Raji (cell line): ENCODE measurements around the gene FAM171A2.

Experiments used
- POLR2A ChIP-seq: IDR thresholded peaks from 2 replicates; pipeline ENCODE4 v1.6.1; 2011; ENCODE audit warnings: low read depth, low read length, control low read depth; ENCODE audit not compliant: insufficient read depth

Gene FAM171A2

DNA sequence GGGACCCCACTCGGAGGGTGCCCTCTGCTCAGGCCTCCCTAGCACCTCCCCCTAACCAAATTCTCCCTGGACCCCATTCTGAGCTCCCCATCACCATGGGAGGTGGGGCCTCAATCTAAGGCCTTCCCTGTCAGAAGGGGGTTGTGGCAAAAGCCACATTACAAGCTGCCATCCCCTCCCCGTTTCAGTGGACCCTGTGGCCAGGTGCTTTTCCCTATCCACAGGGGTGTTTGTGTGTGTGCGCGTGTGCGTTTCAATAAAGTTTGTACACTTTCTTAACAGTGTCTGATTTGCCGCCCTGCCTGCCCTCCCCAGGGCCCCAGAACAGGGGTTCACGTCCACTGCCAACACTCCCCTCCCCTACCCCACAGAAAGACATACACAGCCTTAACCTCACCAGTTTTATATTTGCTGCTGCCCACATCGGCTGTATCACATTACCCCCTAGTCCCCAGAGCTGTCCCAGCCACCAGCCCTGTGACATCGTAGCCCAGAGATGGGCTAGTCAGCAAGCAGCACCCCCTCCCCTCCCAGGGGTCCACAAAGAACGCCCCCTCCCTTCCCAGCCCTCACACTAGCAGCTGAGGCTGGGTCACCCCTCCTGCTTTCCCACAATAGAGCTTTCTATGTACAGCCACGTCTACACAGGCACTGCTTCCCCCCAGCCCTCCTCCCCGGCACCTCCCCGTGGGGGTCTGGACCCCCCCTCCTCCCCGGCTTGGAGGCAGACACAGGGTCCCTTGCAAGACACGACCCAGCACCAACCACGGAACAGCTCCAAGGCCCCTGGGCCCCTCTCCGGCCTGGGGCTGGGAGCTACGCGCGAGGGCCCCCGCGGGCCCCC lies 10.6 kb downstream of the FAM171A2 start:
- no peak for TF ChIP-seq POLR2A

DNA sequence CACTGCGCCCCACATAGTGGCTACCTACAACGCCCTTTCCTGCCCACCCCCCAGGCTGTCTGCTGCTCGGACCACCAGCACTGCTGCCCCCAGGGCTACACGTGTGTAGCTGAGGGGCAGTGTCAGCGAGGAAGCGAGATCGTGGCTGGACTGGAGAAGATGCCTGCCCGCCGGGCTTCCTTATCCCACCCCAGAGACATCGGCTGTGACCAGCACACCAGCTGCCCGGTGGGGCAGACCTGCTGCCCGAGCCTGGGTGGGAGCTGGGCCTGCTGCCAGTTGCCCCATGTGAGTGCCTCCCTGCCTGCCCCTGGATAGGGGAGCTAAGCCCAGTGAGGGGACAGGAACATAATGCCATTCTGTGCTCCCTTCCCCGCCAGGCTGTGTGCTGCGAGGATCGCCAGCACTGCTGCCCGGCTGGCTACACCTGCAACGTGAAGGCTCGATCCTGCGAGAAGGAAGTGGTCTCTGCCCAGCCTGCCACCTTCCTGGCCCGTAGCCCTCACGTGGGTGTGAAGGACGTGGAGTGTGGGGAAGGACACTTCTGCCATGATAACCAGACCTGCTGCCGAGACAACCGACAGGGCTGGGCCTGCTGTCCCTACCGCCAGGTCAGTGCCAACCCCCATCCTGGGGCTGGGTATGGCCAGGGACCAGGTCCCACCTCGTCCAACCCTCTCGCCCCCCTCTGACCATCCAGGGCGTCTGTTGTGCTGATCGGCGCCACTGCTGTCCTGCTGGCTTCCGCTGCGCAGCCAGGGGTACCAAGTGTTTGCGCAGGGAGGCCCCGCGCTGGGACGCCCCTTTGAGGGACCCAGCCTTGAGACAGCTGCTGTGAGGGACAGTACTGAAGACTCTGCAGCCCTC lies 11.5 kb downstream of the FAM171A2 start:
- TF ChIP-seq POLR2A: no peak

DNA sequence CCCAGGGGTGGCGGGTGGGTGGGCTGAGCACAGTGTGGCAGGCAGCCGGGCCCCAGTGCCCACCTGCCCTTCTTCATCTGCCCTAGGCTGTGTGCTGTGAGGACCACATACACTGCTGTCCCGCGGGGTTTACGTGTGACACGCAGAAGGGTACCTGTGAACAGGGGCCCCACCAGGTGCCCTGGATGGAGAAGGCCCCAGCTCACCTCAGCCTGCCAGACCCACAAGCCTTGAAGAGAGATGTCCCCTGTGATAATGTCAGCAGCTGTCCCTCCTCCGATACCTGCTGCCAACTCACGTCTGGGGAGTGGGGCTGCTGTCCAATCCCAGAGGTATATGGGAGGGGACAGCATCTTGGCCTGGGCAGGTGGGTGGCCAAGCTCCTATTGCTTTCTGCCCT lies 12.2 kb downstream of the FAM171A2 start:
- TF ChIP-seq POLR2A: no peak

DNA sequence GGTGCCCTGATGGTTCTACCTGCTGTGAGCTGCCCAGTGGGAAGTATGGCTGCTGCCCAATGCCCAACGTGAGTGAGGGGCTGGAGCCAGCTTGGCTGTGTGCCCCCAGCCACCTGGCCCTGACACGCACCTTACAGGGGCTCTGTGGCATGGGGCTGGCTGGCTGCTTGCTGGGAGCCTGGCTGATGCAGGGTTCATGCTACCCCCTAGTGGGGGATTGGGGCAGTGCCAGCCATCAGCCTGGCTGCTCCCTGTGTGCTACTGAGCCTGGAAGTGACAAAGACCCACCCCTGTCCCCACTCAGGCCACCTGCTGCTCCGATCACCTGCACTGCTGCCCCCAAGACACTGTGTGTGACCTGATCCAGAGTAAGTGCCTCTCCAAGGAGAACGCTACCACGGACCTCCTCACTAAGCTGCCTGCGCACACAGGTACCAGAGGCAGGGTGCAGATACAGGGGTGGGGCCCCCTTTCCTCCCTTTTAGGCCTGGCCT lies 12.9 kb downstream of the FAM171A2 start:
- 0 out of 2 replicates have a peak, but pooled peaks have one; percentile 20 for TF ChIP-seq POLR2A

DNA sequence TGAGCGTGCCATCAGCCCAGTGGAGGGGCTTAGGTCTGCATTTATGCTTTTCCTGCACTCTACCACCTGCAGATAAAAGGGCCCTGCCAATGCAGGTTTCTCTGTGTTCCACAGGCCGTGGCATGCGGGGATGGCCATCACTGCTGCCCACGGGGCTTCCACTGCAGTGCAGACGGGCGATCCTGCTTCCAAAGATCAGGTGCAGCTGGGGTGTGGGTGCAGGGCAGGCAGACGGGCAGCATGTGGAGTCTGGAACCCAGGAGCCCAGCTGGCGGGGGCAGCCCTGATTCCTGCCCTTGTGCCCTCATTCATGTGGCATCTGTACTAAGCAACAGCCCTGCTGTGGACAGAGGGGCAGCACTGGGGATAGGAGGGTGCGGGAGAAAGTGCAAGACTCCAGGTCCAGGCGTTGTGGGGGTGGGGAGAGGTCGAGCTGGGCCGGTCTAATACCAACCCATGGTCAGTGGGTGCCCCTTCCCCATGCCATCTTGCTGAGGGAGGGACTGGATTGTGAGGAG lies 14.0 kb downstream of the FAM171A2 start:
- TF ChIP-seq POLR2A: no peak

DNA sequence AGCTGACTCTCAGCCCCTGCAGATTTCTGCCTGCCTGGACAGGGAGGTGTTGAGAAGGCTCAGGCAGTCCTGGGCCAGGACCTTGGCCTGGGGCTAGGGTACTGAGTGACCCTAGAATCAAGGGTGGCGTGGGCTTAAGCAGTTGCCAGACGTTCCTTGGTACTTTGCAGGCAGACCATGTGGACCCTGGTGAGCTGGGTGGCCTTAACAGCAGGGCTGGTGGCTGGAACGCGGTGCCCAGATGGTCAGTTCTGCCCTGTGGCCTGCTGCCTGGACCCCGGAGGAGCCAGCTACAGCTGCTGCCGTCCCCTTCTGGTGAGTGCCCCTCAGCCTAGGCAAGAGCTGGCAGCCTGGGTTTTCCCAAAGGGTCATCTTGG lies 14.7 kb downstream of the FAM171A2 start:
- no peak for TF ChIP-seq POLR2A

DNA sequence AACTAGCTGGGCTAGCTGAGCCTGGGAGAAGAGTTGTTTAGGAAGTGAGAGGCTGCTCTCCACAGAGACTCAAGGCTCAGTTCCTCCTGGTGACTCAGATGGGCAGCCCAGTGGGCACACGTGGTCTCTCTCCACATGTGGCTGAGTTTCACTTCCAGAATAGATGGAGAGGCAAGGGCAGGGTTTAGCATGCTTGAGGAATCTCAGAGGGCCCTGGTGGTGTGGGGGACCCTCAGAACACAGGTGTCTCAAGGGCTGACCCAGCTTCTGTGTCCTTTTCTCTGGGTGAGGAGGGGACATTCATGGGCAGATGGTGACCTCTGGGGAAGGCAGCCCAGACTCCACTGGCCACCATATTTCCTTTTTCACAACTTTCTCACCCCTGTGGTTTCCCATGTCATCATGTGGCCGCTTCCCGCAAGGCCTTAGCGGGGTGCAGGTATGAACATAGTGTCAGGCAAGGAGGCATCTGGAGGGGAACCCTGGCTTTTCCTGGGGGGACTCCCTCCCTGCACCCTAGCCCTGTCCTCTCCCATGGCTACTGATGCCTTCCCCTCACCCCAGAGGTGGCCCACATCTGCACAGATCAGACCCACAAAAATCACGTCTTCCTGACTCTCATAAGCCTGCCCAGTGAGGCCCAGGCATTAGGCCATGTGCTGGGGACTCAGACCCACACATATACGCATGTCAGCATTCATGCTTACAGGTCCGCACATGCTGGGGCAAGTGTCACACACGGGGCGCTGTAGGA lies 15.2 kb downstream of the FAM171A2 start:
- TF ChIP-seq POLR2A: peak; percentile 30

DNA sequence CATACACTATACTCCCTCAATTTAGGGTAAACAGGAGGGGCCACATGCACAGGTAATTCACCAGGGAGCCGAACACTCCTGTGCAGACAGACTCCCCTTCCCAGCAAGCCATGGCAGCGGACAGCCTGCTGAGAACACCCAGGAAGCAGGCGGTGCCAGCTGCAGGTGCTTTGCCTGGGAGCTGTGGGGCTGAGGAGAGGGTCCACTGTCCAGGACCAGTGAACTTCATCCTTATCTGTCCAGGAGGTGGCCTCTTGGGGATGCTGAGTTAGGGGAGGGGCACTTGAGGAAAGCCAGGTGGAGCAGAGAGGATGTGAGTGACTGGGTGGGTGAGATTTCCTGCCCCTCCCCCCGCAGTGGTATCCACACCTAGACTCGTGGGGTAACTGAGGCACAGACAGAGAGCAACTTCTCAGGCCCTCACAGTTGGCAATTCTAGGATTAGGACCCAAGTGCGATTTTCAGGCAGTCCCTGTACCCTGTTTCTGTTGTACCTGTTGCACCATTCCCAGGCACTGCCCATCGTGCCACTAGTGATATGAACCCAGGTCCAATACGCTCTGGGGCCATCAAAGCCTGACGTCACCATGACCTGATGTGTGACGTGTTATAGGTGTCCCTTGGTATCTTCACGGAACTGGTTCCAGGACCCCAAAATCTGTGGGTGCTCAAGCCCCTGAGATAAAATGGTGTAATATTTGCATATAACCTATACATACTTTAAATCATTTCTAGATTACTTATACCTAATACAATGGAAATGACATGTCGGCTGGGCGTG lies 17.4 kb downstream of the FAM171A2 start:
- no peak; the same call in 1 of the 2 replicates for TF ChIP-seq POLR2A

DNA sequence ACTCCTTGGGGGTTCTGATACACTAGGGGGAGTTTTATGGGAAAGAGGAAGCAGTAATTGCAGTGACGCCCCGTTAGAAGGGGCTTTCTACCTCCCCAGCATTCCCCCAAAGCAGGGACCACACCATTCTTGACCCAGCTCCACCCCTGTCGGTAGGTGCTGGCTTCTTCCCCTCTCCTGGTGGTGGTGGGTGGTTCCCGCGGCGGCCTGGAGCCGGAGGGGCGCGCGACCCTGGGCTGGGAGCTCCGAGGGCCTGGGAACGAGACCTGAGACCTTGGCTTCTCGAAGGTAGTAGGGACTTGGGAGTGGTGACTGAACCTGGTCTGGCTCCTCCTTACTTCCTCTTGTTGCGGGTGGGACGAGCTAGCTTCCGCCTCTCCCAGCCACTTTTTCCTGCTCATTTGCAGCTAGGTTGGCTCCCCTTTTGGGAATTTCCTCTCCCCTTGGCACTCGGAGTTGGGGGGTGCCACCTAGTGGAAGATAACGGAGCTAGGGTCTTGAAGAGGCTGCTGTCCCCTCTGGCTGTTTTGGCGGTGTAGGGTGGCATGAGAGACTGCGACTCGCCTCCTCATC lies 18.1 kb downstream of the FAM171A2 start:
- TF ChIP-seq POLR2A: no peak

DNA sequence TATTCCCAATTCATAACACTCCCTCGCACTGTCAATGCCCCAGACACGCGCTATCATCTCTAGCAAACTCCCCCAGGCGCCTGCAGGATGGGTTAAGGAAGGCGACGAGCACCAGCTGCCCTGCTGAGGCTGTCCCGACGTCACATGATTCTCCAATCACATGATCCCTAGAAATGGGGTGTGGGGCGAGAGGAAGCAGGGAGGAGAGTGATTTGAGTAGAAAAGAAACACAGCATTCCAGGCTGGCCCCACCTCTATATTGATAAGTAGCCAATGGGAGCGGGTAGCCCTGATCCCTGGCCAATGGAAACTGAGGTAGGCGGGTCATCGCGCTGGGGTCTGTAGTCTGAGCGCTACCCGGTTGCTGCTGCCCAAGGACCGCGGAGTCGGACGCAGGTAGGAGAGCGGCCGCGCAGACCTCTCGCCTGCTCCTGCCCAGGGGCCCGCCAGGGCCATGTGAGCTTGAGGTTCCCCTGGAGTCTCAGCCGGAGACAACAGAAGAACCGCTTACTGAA lies 18.7 kb downstream of the FAM171A2 start, which contains the start of gene GRN:
Gene GRN, plus strand, starts transcription at position 364 of the 515 bp plus-strand sequence. CDS start 3,863 bp downstream, outside the sequence.
- peak; percentile 95 for TF ChIP-seq POLR2A

DNA sequence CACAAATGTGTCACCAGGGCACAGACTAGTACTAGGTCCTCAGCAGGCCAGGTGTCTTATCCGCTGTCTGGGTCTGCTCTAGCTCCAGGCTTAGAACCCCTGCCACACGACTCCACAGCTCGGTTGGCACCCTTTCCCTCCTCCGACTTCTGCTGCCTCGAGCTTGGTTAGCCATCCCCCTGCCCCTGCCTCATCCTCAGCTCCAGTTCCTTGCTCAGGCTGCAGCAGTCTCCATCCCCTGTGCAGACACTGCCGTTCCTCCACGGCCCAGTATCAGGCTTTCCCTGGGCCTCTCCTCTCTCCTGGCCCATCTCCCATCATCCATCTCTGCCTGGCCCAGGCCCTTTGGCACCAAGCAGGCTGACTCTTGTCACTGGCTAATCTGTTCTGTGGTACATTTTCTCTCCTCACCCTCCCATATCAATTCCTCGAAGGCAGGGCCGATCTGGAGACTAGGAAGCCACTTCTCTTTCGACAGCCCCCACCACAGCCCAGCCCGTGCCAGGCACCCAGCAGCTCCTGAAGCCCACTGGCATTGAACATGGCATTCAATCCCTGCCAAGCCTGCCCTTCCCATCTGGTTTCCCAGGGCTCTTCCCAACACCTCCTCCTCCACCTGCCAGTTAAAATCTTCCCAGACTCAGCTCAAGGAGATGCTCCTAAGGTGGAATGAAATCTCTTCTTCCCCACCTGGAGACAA lies 20.0 kb downstream of the FAM171A2 start:
- TF ChIP-seq POLR2A: no peak

DNA sequence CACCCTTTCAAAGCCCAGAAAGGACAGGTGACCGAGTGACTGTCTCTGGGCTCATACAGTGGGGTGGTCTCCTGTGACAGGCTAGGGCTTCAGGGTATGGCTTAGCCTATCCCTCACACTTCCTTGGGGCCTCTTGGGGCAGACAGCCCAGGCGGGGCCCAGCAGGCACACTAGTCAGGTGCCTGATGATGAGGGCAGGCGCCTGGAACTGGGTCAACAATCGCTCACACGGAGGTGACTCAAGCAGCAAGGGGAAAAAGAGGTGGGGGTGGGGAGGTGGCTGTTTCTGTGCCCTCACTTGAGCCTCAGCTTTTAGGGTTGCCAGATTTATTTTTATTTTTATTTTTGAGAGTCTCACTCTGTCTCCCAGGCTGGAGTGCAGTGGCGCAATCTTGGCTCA lies 25.0 kb downstream of the FAM171A2 start:
- TF ChIP-seq POLR2A: no peak

DNA sequence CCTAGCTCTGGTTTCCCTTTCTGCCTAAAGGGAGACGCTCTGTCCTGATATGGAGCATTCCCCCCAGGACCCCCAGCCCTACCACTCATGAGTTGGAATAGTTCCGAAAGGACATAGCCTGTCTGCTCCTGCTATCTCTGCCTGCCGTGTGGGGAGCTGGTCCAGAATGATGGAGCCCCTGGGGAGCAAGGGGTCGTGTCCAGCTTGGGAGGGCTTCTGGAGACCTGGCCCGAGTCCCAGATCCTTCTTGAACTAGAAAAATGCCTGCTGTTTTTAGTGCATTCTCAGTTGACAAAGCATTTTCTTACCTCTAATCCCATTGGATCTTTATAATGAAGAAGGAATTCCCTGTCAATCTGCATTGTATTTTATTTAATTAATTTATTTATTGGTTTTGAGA lies 27.7 kb downstream of the FAM171A2 start:
- no peak for TF ChIP-seq POLR2A
